ENCODE data around the gene PITPNC1.

Gene PITPNC1

DNA sequence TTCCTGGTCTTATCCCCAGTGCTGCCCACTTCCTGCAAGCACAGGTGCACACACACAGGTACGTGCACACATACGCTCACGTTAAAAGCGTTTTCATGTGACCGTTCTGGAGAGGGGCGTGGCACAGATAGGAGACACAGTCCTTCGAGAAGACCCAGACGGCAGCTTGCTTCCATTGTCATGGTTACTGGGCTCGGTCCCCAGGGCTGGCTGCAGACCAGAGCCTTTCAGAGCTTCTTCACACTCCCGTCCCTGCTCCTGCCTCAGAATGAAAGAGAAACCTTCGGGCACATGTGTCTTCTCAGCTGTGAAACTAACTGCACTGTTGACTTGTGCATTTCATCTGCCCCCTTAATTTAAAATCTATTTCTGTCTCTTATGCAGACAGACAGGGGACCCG lies 154.2 kb downstream of the PITPNC1 start:
- no peak for DNase-seq (ENCODE audit: low read depth in 2 of 3, low spot score in 1 of 3)

DNA sequence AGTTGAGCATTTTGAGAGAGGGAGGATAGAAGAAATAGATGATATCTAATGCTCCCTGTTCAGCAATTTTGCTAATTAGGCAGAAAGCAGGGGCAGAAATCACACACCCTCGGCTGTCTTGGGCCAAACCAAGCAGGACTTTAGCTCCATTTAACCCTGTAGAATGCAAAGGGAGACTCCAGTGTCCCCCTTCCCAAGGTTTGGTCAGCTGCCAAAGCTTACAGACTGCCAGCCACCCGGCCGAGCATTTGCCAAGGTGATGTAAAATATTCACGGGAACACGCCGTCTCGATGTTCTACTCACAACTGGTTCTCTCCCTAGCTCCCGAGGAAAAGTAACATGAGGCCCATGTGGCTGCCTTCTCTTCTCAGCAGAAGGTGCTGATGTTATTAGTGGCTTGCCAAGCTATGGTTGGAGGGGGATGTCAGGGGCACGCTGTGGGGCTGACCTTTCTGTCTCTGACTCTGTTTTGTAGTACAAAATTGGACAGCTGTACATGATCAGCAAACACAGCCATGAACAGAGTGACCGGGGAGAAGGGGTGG lies 155.3 kb downstream of the PITPNC1 start:
- no peak for DNase-seq (ENCODE audit: low read depth in 2 of 3, low spot score in 1 of 3)

DNA sequence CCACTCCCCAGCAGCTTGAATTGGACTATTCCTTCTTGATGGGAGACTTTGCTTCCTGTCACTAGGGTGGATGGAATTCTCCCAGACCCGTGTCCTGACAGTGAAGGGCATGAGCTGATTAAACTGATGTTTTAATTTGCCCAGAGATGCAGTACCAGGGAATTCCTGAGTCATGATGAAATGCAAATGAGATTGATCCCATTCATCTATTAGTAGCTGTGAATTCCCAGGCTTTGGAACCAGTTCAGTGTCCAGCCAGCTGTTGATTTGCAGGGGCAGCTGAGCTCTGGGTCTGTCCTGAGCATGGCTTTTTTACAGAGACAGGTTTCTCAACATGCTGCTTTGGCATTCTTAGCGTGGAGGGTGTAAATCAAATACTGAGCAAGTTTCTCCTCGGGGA lies 157.9 kb downstream of the PITPNC1 start:
- DNase-seq (ENCODE audit: low read depth in 2 of 3, low spot score in 1 of 3) = no peak

DNA sequence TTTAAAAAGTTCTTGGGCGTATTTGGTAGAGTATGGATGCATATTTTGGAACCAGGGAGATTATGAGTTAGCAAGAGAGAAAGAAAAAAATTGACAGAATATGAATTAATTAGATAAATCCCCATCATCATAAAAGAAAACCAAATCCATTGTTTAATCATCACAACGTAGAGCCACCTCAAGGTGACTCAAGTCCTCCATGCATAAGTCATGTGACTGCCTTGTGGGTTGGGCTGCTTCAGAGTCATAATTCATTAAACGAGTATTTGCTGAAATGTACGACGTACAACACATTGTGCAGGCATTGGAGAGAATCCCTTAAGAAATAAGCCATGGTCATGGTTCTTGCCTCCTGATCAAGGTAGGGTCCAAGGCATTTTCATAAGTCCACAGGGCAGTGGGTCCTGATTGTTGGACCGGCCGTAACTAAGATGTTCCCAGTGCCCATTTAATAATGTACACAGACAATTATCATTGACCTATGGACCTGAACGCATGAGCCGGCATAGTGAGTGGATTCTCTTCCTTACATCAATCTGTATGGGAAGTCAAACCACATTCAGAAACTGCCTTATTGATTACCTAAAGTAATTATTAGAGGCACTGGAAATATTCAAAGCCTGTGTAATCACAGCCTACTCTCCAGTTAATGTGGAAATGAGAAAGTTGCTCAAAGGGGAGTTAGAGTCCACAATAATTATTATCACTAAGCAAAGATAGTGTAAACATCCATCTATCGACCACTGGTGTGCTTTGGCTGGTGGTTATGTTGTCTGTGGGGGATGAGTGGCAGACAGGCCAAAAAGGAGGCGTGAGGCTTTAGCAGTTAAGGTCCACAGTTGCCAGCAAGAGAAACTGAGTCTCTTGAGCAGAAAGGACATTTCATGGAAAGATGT lies 165.4 kb downstream of the PITPNC1 start:
- DNase-seq (ENCODE audit: low read depth in 2 of 3, low spot score in 1 of 3) = no peak

DNA sequence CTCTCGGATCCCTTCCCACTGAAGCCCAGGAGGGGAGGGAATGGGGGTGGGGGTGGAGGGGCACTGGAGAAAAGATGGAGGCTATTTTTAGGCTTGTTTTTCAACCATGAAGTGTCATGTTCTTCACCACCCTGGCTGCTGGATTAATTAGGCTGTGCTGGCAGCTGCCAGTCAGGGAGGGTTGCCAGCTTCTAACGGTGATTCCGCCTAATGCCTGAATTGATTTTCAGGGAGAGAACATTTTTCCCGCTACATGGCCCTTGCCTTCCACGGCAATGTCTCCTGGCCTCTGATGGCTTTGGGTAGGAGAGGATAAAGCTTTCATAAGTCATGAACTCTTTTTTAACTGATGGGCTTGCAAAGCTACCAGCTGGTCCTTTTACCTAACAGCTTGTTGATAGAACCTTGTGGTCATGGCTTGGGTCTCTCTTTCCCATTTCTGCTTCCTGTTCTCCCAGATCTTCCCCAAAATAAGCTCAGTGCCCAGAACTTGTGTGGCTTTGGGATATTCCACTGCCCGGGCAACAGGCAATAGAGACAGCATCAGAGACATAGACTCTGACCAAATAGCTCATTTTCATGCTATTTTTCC lies 167.4 kb downstream of the PITPNC1 start:
- no peak for DNase-seq (ENCODE audit: low read depth in 2 of 3, low spot score in 1 of 3)

DNA sequence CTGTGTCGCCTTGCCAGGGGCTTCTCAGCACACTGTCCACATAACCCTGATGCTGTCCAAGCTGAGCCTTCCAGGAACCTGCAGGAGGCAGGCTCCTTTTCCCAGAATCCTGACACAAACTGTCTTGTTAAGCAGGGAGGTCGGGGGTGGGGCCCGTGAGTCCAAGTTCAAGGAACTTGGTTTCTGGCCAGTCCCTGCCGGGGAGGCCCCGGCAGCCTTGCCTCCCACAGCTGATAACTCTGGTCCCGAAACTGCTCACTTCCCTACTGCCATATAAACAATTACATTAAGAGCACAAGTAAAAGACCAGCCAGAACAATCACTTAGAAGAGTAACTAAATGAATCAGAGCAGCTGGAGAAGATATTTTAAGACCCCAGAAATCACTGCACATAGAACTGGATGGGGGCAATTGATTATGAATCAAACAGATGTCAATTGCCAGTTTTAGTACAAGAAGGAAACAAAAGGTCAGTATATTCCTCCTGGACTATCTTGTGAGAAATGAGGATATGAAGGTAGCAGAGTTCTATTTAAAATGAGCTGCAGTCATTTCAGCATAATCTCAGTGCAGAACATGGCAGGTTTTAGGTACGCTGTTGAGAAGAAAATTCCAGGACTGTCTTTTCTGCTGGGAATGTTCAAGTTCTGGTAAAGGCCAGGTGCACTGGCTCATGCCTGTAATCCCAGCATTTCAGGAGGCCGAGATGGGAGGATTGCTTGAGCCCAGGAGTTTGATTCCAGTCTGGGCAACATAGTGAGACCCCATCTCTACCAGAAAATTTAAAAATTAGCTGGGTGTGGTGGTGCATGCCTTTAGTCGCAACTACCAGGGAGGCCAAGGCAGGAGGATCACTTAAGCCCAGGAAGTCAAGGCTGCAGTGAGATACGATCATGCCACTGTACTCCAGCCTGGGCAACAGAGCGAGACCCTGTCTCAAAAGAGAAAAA lies 169.8 kb downstream of the PITPNC1 start:
- DNase-seq (ENCODE audit: low read depth in 2 of 3, low spot score in 1 of 3) = no peak

DNA sequence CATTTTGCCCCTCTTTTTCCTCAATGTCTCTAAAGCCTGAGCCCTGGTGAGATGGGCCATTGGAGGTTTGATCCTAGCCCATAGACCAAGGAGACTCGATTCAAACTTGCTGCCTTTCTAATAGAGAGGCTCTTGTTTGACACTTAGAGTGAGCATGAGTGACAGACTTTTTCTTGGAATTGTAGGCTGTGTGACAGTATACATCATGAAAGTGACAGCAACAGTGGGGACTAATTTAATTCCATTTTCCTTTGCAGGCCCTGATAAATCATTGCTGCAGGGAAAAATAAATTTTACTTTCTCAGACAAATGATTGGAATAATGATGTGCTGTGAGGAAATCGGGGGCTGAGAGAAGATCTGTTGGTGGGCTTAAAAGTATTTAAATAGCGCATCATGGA lies 171.6 kb downstream of the PITPNC1 start:
- no peak for DNase-seq (ENCODE audit: low read depth in 2 of 3, low spot score in 1 of 3)

DNA sequence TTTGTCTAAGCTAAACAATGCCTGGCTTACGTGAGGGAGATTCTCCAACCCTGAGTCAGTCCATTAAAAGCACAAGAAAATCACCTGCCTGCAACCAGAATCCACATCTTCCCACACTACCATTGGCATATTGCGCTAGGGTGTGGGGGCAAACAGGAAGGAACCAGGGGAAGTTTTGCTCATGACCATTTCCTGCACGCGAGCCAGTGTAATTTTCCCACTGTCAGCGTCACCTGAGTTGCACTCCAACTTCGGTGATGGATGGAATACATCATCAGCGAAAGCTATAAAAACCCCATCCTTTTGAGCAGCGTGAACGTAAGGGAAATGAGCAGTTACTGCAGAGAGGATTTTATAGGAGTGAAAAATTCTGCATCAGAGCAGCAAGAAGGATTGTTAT lies 172.7 kb downstream of the PITPNC1 start:
- no peak for DNase-seq (ENCODE audit: low read depth in 2 of 3, low spot score in 1 of 3)

DNA sequence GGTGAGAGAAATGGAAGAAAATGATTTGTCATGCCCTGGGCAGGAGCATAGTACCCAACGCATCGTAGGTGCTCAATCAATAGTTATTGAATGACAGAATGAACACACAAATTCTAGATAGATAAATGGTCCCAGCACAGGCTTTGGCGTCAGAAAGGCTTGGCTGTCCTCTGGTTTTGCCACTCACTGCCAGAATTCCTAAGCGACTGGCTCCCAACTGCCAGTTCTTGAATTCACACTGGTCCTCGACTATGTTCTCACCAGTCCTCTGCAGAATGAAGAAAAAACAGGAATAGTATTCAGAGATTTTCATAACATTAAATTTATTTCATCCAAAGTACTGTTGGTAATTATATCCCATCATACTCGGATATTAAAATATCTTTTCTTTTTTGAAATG lies 177.6 kb downstream of the PITPNC1 start:
- no peak for DNase-seq (ENCODE audit: low read depth in 2 of 3, low spot score in 1 of 3)

DNA sequence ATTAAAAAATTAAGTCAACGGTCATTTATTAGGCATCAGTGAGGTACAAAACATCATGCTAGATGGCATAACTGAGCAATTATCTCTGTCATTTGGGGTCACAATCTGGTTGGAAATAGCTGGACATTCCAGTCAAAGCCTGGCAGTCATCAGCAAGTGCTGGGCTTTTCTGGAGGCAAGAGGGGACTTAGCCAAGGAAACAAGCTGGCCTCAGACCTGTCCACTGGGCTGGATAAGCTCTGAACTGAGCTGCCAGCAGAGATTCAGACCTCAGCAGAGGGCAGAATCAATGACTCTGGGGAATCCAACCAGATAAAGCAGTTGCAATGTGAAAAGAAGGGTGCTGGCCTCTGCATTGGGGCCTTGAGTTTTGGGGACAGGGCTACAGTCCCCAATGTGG lies 178.8 kb downstream of the PITPNC1 start:
- DNase-seq (ENCODE audit: low read depth in 2 of 3, low spot score in 1 of 3) = no peak

DNA sequence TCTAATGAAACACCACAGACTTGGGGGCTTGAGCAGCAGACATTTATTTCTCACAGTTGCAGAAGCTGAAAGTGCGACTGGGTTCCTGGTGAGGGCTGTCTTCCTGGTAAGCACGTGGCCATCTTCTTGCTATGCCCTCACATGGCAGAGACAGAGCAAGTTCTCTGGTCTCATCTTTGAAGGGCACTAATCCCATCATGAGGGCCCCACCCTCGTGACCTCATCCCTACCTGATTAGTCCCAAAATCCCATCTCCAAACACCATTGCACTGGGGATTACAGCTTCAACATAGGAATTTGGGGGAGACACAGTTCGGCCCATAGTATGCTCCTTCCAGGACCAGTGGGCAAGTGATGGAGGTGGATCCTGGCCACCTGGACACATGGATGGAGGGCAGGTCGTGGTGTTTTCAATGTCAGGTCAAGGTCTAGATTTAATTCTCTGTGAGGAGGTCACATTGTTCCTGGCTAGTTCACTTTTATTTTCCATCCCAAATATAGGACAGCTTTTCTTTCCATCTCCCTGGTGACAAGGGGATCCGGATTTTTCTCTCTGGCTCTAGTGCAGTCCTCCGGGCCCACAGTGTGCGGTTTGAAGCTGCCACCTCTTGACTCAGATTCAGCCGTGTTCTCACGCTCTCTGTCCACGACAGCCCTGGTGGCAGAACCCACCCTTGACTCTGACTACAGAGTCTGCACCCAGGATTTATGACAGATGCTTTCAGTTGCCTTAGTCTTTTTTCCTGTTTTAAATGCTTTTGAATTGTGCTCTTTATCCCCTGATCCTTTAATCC lies 180.2 kb downstream of the PITPNC1 start:
- DNase-seq (ENCODE audit: low read depth in 2 of 3, low spot score in 1 of 3) = no peak

DNA sequence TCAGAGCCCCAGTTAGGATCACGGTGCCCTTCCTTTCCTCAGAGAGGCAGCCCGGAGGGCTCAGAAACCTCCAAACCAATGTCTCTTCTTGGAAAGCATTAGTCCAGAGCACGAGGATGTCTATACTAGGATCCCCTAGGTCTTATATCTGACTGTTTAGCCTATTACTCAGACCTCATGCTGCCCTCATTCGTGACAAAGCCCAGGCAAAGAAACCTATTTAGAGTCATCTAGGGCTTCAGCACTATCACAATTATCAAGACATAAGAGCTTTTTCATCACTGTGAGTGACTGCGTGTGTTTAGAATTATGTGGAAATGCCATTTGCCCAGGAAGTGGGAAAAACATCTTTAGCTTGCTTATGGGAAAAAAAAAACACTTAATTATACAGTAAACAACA lies 180.8 kb downstream of the PITPNC1 start:
- DNase-seq (ENCODE audit: low read depth in 2 of 3, low spot score in 1 of 3) = no peak

DNA sequence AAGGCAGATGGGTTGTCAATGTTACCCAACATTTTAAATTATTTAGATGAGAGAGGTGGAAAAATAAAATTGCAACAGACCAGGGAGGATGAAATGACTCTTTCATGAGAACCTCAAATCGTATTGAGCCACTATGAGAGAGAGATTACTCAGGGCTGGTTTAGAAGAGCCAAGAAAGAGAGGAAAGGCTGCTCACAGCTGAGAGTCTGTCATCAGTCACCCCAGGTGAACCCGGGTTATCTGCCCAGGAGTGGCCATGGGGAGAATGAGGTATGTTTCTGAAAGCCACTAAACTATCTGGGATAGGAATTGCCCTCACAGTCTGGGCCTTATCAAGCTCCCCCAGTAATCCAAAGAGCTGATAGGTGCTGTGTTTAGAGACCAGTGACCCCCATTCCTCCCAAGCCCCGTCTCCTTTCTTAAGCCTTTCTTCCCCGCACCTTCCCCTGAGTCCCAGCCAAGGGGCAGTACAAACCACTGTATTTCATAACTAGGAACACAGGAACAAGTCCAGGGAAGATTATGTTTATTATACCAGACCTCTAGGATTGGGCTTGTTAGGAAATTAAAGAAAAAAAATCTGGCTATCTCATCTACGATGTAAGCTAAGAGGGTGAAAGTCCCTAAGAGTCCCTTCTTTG lies 181.8 kb downstream of the PITPNC1 start:
- no peak for DNase-seq (ENCODE audit: low read depth in 2 of 3, low spot score in 1 of 3)

DNA sequence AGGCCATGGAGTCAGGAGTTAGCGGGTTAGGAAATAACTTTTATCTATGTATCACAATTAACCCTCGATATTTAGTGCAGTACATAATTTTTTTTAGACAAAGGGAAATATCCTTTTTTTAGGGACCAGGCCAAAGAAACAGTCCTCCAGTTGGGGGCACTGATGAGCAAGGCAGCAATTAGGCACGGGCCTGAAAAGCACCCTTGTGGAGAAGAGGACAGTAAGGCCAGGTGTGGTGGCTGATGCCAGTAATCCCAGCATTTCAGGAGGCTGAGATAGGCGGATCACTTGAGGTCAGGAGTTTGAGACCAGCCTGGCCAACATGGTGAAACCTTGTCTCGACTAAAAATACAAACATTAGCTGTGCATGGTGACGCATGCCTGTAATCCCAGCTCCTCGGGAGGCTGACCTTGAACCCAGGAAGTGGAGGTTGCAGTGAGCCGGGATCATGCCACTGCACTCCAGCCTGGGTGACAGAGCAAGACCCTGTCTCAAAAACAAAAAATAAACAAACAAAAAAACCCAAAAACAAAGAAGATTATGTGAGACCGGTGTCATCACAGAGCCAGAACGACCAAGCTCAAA lies 182.4 kb downstream of the PITPNC1 start:
- no peak for DNase-seq (ENCODE audit: low read depth in 2 of 3, low spot score in 1 of 3)

DNA sequence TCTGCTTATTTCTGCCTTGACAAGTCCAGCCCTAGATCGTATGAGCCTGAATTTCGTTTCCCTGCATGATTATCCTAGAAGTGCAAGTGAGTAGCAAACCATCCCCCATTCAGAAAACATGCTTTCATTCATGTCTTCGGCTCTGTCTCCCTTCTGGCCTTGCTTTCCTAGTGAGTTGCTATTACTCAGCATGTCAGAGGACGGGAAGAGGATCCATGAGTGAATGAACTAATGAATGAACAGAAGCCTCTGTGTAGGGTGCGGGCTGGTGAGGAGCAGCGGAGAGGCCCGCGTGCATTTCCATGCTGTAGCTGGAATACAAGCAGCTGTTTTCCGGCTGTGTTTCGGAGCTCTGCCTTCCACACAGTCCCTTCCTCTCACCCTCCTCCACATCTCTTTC lies 184.9 kb downstream of the PITPNC1 start:
- DNase-seq (ENCODE audit: low read depth in 2 of 3, low spot score in 1 of 3) = no peak

DNA sequence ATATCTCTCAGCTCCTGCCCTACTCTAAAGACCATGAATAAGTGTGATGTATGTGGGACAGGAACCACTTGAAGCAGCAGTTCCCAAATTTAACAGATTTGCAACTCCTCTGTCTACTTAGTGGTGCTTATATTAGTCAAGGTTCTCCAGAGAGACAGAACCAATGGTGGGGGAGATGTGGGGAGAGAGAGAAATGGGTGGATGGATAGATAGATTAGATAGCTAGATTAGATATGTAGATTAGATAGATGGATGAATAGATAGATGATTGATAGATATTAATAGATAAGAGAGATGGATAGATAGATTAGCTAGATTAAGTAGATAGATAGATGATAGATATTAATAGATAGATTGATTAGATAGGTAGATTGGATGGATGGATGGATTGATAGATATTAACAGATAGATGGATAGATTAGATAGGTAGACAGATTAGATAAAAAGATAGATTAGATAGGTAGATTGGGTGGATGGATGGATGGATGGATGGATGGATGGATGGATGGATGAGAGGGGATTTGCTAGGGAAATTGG lies 186.7 kb downstream of the PITPNC1 start:
- DNase-seq (ENCODE audit: low read depth in 2 of 3, low spot score in 1 of 3) = no peak

DNA sequence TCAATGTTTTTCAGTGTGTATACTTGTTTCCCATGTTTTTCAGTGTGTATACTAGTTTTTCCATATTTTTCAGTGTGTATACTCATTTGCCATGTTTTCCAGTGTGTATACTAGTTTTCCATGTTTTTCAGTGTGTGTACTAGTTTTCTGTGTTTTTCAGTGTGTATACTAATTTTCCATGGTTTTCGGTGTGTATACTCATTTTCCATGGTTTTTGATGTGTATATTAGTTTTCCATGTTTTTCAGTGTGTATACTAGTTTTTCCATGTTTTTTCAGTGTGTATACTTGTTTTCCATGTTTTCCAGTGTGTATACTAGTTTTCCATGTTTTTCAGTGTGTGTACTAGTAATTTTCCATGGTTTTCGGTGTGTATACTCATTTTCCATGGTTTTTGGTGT lies 188.0 kb downstream of the PITPNC1 start:
- no peak for DNase-seq (ENCODE audit: low read depth in 2 of 3, low spot score in 1 of 3)

DNA sequence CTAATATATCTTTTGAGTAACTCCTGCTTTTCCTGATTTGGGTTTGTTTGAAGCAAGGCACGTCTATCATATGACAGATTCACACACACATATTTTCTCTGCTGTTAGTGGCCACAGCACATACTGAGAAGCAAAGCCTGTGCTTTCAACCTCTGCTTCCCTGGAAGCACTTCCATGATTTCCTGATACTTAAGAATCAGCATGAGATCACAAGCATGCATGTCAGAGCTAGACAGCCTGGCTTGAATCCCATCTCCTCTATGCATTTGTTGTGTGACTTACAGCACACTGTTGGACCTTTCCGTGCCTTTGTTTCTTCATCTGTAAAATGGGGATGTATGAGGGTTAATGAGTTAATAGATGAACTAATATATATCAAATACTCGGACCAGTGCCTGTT lies 189.6 kb downstream of the PITPNC1 start:
- DNase-seq (ENCODE audit: low read depth in 2 of 3, low spot score in 1 of 3) = no peak

DNA sequence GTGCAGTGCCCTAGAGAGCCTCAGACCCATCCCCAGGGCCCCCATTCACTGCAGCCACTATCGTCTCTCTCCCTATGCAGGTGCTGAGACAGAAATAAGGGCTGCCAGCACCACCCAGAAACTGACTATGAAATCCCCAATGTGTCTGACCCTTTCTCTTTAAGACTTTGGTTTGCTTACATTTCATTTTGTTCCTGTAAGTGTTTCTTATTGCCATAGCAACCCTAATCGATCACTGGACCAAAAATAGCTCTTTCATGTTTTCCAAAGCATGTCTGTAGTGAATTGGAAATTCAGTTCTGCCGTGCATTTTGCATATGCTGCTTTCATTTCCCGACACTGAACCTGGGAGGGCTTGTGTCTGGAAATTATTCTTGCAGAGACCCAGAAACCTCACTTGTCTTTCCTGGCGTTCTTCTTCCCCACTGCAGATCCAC lies 192.0 kb downstream of the PITPNC1 start:
- no peak for DNase-seq (ENCODE audit: low read depth in 2 of 3, low spot score in 1 of 3)

All from stimulated activated CD4-positive, alpha-beta T cell treated with anti-CD3 and anti-CD28 coated beads, Interleukin-12 subunit alpha, Interleukin-12 subunit beta, amount 100 ng/mL, for 48 hours (primary cell).